ENCODE data around the gene UXS1. TPM values are rescaled to one million over a fixed set of nuclear protein-coding genes. Genes with fewer than 3 reads are reported as not detected.
"Not testable (repeated sequence)": the region's sequence is repeated elsewhere in the genome, so short reads cannot be mapped to it uniquely, and the experiment has no call there.

The UXS1 gene
- total RNA-seq, 1 donor from 2014 or later, result 38.0 TPM

GRCh38 chr2:106208874-106209273, 14.8 kb upstream of the UXS1 start:
- Histone ChIP-seq H3K27me3 (no peaks in the 10 kb centered on the region), H3K4me3 (no peak overlapping the region), H3K79me2 (ENCODE audit: low read depth) (no peaks in the 10 kb centered on the region), H3F3A (ENCODE audit: low read depth) (no peaks in the 10 kb centered on the region), H3K36me3 (no peaks in the 10 kb centered on the region), H3K27ac (no peak overlapping the region), H3K9me3 (ENCODE audit: low read depth) (no peaks in the 10 kb centered on the region), H3K9ac (no peak overlapping the region), H3K4me2 (no peak overlapping the region), H3K4me1 (no peaks in the 10 kb centered on the region), H4K20me1 (ENCODE audit: low read depth) (no peaks in the 10 kb centered on the region), H2AFZ (replicated peaks) (no peak overlapping the region)
- H3K27me3 Mint-ChIP-seq (ENCODE audit: insufficient read depth, low read depth), result peaks cover 5% of the 10 kb centered on the region
- H3K36me3 Mint-ChIP-seq, result no peaks in the 10 kb centered on the region
- no peak overlapping the region for H3K27ac Mint-ChIP-seq
- peaks cover 9% of the 10 kb centered on the region for H3K9me3 Mint-ChIP-seq
- no peak for TF ChIP-seq EZH2 (IDR thresholded peaks at IDR 0.05)
- no peak for TF ChIP-seq EZH2phosphoT487 (IDR thresholded peaks at IDR 0.05)
- no peak for DNase-seq (ENCODE audit: low spot score)
- no peak overlapping the region for H3K4me3 Mint-ChIP-seq
- H3K4me1 Mint-ChIP-seq, result peaks cover 3% of the 10 kb centered on the region

GRCh38 chr2:106208399-106208798, 14.3 kb upstream of the UXS1 start:
- H4K20me1 ChIP-seq (ENCODE audit: low read depth), result no peaks in the 10 kb centered on the region

GRCh38 chr2:106207246-106207645, 13.1 kb upstream of the UXS1 start:
- Histone ChIP-seq H3K9me3 (ENCODE audit: low read depth) (no peaks in the 10 kb centered on the region), H3K4me3 (no peak overlapping the region), H3K27me3 (no peaks in the 10 kb centered on the region), H3K36me3 (no peaks in the 10 kb centered on the region), H3K27ac (no peak overlapping the region), H3K79me2 (ENCODE audit: low read depth) (no peaks in the 10 kb centered on the region), H3K4me2 (no peak overlapping the region), H3K4me1 (no peaks in the 10 kb centered on the region), H3K9ac (no peak overlapping the region), H4K20me1 (ENCODE audit: low read depth) (no peaks in the 10 kb centered on the region), H3F3A (ENCODE audit: low read depth) (no peaks in the 10 kb centered on the region), H2AFZ (replicated peaks) (no peak overlapping the region)
- Mint-ChIP-seq H3K4me3 (no peak overlapping the region), H3K4me1 (peaks cover 3% of the 10 kb centered on the region), H3K27me3 (ENCODE audit: insufficient read depth, low read depth) (peaks cover 5% of the 10 kb centered on the region), H3K9me3 (peaks cover 9% of the 10 kb centered on the region), H3K36me3 (no peaks in the 10 kb centered on the region), H3K27ac (no peak overlapping the region)
- TF ChIP-seq EZH2 (IDR thresholded peaks at IDR 0.05), result no peak
- no peak for TF ChIP-seq EZH2phosphoT487 (IDR thresholded peaks at IDR 0.05)
- TF ChIP-seq CTCF (IDR thresholded peaks at IDR 0.05), result no peak
- DNase-seq (ENCODE audit: low spot score), result no peak

More at GRCh38 chr2:106208399-106208798, 14.3 kb upstream of the UXS1 start:
- Histone ChIP-seq H3K36me3 (no peaks in the 10 kb centered on the region), H3F3A (ENCODE audit: low read depth) (no peaks in the 10 kb centered on the region), H3K4me3 (no peak overlapping the region), H2AFZ (replicated peaks) (no peak overlapping the region), H3K4me2 (no peak overlapping the region), H3K27me3 (no peaks in the 10 kb centered on the region), H3K27ac (no peak overlapping the region), H3K9ac (no peak overlapping the region), H3K9me3 (ENCODE audit: low read depth) (no peaks in the 10 kb centered on the region), H3K79me2 (ENCODE audit: low read depth) (no peaks in the 10 kb centered on the region), H3K4me1 (no peaks in the 10 kb centered on the region)
- Mint-ChIP-seq H3K4me3 (no peak overlapping the region), H3K9me3 (peaks cover 9% of the 10 kb centered on the region), H3K36me3 (no peaks in the 10 kb centered on the region), H3K4me1 (peaks cover 3% of the 10 kb centered on the region), H3K27ac (no peak overlapping the region), H3K27me3 (ENCODE audit: insufficient read depth, low read depth) (peaks cover 5% of the 10 kb centered on the region)
- TF ChIP-seq EZH2 (IDR thresholded peaks at IDR 0.05) (no peak), EZH2phosphoT487 (IDR thresholded peaks at IDR 0.05) (no peak), CTCF (IDR thresholded peaks at IDR 0.05) (no peak)
- DNase-seq (ENCODE audit: low spot score), result no peak

- no peaks in the 10 kb centered on the region for H3K9me3 ChIP-seq (ENCODE audit: low read depth)
- no peaks in the 10 kb centered on the region for H3K36me3 ChIP-seq
- H3K79me2 ChIP-seq (ENCODE audit: low read depth), result no peaks in the 10 kb centered on the region
- H3K36me3 Mint-ChIP-seq, result no peaks in the 10 kb centered on the region
- no peaks in the 10 kb centered on the region for H3K27me3 ChIP-seq
- no peak overlapping the region for H3K9ac ChIP-seq
- H3K27ac ChIP-seq, result no peak overlapping the region
- H3K4me1 ChIP-seq, result no peaks in the 10 kb centered on the region
- no peak overlapping the region for H3K27ac Mint-ChIP-seq
- peaks cover 3% of the 10 kb centered on the region for H3K27me3 Mint-ChIP-seq (ENCODE audit: insufficient read depth, low read depth)
- TF ChIP-seq EZH2 (IDR thresholded peaks at IDR 0.05) (no peak), CTCF (IDR thresholded peaks at IDR 0.05) (no peak), EZH2phosphoT487 (IDR thresholded peaks at IDR 0.05) (no peak)
- peaks cover 9% of the 10 kb centered on the region for H3K9me3 Mint-ChIP-seq
- H3K4me2 ChIP-seq, result no peak overlapping the region
- no peaks in the 10 kb centered on the region for H4K20me1 ChIP-seq (ENCODE audit: low read depth)
- no peak overlapping the region for H3K4me3 ChIP-seq
- no peaks in the 10 kb centered on the region for H3F3A ChIP-seq (ENCODE audit: low read depth)
- H3K4me3 Mint-ChIP-seq, result no peak overlapping the region
- no peaks in the 10 kb centered on the region for H3K4me1 Mint-ChIP-seq
- no peak overlapping the region for H2AFZ ChIP-seq (replicated peaks)
- no peak for DNase-seq (ENCODE audit: low spot score)
Measured at GRCh38 chr2:106205488-106205887, 11.4 kb upstream of the UXS1 start.

- not testable (repeated sequence) for H3K4me1 ChIP-seq; H3K9ac ChIP-seq; H4K20me1 ChIP-seq (ENCODE audit: low read depth); H3K36me3 ChIP-seq; H3K79me2 ChIP-seq (ENCODE audit: low read depth); H3K9me3 ChIP-seq (ENCODE audit: low read depth); H3K4me1 Mint-ChIP-seq; H3K27ac Mint-ChIP-seq; H3K36me3 Mint-ChIP-seq; H3K4me3 ChIP-seq; H3K27ac ChIP-seq; H3K9me3 Mint-ChIP-seq; H3K4me2 ChIP-seq; H3K27me3 ChIP-seq; H3F3A ChIP-seq (ENCODE audit: low read depth); DNase-seq (ENCODE audit: low spot score); H2AFZ ChIP-seq (replicated peaks); H3K27me3 Mint-ChIP-seq (ENCODE audit: insufficient read depth, low read depth); H3K4me3 Mint-ChIP-seq
Measured at GRCh38 chr2:106204551-106204950, 10.4 kb upstream of the UXS1 start.

All from neural progenitor cell (in vitro differentiated cells).